ENCODE results near the gene FAM151A.

DNA sequence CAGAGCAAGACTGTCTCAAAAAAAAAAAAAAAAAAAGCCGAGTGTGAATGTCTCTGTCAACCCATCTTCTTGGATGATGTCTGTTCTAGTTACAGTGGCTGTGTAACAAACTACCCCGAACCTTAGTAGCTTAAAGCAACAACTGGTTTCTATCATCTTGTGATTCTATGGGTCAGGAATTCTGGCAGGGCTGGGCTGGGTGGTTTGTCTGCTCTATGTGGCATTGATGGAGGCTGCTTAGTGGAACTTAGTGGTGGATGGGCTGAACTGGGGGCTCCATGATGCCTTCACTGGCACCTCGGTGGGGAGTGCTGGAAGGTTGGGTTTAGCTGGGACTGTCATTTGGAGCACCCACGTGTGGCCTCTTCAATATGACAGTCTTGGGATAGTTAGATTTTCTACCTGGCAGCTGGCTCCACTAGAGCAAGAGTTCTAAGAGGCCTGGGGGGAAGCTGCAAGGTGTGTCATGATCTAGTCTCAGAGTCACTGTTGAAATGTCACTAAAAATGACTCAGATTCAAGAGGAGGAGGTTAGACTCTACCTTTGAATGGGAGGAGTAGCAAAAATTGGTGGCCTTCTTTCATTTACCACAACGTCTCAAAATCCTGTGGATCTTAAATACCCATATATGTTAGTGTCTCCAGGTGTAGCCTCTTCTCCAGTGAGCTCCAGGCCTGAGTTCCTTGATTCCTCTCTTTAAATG is 56.7 kb downstream of the FAM151A start:
- TF ChIP-seq, protein P1, sequence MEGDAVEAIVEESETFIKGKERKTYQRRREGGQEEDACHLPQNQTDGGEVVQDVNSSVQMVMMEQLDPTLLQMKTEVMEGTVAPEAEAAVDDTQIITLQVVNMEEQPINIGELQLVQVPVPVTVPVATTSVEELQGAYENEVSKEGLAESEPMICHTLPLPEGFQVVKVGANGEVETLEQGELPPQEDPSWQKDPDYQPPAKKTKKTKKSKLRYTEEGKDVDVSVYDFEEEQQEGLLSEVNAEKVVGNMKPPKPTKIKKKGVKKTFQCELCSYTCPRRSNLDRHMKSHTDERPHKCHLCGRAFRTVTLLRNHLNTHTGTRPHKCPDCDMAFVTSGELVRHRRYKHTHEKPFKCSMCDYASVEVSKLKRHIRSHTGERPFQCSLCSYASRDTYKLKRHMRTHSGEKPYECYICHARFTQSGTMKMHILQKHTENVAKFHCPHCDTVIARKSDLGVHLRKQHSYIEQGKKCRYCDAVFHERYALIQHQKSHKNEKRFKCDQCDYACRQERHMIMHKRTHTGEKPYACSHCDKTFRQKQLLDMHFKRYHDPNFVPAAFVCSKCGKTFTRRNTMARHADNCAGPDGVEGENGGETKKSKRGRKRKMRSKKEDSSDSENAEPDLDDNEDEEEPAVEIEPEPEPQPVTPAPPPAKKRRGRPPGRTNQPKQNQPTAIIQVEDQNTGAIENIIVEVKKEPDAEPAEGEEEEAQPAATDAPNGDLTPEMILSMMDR (IDR thresholded peaks at IDR 0.05), result no peak
- TF ChIP-seq EP300 (IDR thresholded peaks at IDR 0.05), result no peak
- no peak for TF ChIP-seq POLR2A (IDR thresholded peaks at IDR 0.05)
